ENCODE results near the gene EXOC6B.

EXOC6B gene

GRCh38 chr2:72806280-72806945 lies 19.4 kb downstream of the EXOC6B start:
- no peak for TF ChIP-seq CTCF (IDR thresholded peaks at IDR 0.05; ENCODE audit: low read depth, low read length)
- H3K4me3 ChIP-seq (ENCODE audit: low read depth, low read length) = no peak overlapping the region

- TF ChIP-seq CTCF (IDR thresholded peaks at IDR 0.05; ENCODE audit: low read depth, low read length) = no peak
- H3K4me3 ChIP-seq (ENCODE audit: low read depth, low read length) = no peak overlapping the region
Measured at GRCh38 chr2:72803626-72804320, 22.1 kb downstream of the EXOC6B start.

- H3K4me3 ChIP-seq (ENCODE audit: low read depth, low read length) = no peak overlapping the region
- no peak for TF ChIP-seq CTCF (IDR thresholded peaks at IDR 0.05; ENCODE audit: low read depth, low read length)
Measured at GRCh38 chr2:72803151-72803550, 22.7 kb downstream of the EXOC6B start.

- no peak for TF ChIP-seq CTCF (IDR thresholded peaks at IDR 0.05; ENCODE audit: low read depth, low read length)
- H3K4me3 ChIP-seq (ENCODE audit: low read depth, low read length) = no peak overlapping the region
Measured at GRCh38 chr2:72800492-72800891, 25.3 kb downstream of the EXOC6B start.

- TF ChIP-seq CTCF (IDR thresholded peaks at IDR 0.05; ENCODE audit: low read depth, low read length) = no peak
- H3K4me3 ChIP-seq (ENCODE audit: low read depth, low read length) = no peak overlapping the region
Measured at GRCh38 chr2:72797740-72798139, 28.1 kb downstream of the EXOC6B start.

- no peak overlapping the region for H3K4me3 ChIP-seq (ENCODE audit: low read depth, low read length)
- no peak for TF ChIP-seq CTCF (IDR thresholded peaks at IDR 0.05; ENCODE audit: low read depth, low read length)
Measured at GRCh38 chr2:72796766-72797165, 29.1 kb downstream of the EXOC6B start.

- H3K4me3 ChIP-seq (ENCODE audit: low read depth, low read length) = no peak overlapping the region
- no peak for TF ChIP-seq CTCF (IDR thresholded peaks at IDR 0.05; ENCODE audit: low read depth, low read length)
Measured at GRCh38 chr2:72794572-72794971, 31.3 kb downstream of the EXOC6B start.

Measured in WI38 (cell line).